Stimulated activated CD8-positive, alpha-beta memory T cell treated with anti-CD3 and anti-CD28 coated beads, Interleukin-4, amount 100 ng/mL, for 48 hours (primary cell): ENCODE measurements around the gene CPSF3.
"Not testable (repeated sequence)": the region's sequence is repeated elsewhere in the genome, so short reads cannot be mapped to it uniquely, and the experiment has no call there.

ENCODE experiments used
- DNase-seq: peaks from one replicate; pipeline ENCODE4 v3.0.0-alpha.2; 2020

The CPSF3 gene

DNA sequence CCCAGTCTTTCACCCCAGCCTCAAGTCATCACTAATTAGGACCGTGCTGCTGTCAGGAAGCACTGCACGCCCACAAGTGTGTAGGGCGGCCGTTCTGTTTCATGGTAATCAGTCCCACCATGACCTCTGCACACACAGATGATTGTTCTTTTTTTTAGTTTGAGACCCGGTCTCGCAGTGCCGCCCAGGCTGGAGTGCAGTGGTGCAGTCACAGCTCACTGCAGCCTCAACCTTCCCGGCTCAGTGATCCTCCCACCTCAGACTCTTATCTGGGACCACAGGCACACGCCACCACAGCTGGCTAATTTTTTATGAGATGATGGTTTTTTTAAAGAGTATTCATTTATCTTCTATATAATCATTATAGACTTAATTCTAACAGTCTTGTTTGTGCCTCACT lies 49.1 kb downstream of the CPSF3 start:
- no peak for DNase-seq

DNA sequence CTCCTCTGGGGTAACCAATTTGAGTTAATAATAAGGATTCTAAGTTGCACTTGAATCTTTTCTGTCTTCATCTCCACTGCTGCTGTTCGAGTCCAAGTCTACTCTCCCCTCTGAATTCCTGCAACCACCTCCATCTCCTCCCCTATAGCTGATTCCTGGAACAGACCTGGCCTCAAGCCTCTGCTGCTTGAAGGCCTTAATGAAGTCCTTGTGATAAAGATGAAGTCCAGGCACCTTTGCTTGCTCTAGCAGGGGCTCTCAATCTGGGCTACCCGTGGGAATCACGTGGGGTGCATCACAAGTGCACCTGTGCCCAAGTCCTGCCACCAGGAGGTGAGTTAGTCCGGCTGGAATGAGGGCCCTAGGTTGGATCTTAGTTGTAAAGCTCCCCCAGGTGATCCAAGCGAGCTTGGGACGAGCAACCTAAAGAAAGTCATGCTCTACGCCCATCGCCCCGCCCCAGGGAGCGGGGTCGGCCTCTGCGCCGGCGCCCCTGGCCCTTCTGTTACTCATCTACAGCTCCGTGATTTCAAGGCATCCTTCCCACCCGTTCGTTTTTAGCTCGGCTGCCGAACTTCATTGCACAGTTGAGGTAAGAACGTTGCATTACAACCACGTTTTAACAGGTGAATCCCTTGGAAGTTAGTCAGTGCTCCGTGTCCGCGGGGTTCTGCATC lies 50.0 kb downstream of the CPSF3 start:
- no peak for DNase-seq

DNA sequence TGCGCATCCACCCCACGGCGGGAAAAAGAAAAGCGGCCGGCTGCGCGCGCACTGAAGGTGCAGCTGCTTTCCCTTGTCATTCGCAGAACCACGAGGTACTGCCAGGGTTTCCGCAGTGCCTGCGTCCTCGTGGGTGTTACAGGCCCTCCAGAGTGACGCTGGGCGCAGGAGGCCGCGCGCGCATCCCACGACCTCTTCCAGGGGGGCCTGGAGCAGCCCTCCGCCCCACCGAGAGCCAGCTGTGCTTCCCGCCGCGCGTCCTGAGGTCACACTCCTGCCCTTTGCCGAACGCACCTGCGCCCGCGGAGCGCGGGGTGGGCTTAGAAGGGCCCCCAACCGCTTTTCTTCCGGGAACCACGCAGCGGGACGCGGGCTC lies 50.5 kb downstream of the CPSF3 start:
- peak; percentile 77 for DNase-seq

DNA sequence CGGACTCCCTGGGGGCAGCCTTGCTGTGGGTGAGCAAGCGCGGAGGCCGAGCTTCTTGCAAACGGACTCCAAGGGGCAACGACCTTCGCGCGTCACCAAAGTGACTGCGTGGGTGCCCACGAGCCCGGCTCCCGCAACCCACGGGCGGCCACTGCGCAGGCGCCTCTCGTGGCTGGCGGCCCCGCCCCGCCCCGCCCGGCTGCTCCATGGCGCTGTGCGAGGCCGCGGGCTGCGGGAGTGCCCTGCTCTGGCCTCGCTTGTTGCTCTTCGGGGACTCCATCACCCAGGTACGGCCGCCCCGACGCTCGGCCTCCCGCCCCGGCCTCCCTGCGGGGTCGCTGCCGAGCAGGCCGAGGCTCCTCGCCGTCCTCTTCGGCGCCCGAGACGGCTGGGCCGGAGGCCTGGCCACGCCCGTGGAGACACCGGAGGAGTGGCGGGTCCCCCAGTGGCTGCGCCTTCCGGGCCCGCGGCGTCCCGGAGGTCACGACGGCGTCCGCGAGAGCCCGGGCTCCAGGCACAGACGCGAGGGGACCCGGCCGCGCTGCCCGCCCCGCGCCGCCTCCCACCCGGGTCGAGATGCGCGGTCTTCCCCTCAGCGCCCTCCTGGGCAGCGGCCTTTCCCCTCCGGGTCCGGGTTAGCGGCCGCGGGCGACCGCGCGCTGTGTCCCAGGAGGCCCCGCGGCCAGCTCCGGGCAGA lies 51.1 kb downstream of the CPSF3 start, which contains the start of gene IAH1:
Gene IAH1 (plus strand): TSS at position 191 of the 697 bp plus-strand sequence. CDS start 16 bp downstream, at position 207.
- DNase-seq, result peak; percentile 78

DNA sequence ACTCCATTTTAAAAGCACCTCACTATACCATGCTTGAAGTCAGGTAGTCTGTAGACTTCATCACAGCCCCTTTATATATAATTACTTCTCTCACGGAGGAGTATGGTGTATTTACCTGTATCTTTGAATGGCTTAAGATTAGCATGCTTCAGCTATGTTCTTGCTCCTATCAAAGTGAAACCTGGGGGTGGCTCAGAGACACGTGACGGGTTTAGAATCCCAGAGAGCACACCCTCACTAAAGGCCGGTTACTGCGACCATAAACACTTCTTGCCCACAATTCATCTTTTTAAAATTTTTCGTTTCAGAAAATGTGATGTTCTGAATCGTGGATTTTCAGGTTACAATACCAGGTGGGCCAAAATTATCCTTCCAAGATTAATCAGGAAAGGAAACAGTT lies 54.5 kb downstream of the CPSF3 start:
- no peak for DNase-seq

- no peak for DNase-seq
These were observed 55.1 kb downstream of the CPSF3 start for GRCh38 chr2:9478526-9478925.

- peak; percentile 10 for DNase-seq
These were observed 56.7 kb downstream of the CPSF3 start for GRCh38 chr2:9480157-9480556.

DNA sequence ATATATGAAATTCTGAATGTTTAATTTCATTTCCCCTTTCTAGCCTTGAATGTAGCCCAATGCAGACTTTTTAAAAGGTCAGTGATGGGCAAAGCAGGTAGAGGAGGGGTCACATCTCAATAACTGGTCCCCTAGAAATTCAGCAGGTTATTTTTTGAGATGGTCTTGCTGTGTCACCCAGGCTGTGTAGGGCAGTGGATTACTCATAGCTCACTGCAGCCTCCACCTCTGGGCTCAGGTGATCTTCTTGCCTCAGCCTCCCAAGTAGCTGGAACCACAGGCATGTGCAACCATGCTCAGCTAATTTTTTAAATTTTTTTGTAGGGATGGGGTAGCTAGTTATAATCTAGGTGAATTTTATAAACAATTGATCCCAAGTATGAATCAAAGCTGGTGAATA lies 59.7 kb downstream of the CPSF3 start:
- peak; percentile 3 for DNase-seq

GRCh38 chr2:9484533-9484932 lies 61.1 kb downstream of the CPSF3 start:
- DNase-seq, result no peak

DNA sequence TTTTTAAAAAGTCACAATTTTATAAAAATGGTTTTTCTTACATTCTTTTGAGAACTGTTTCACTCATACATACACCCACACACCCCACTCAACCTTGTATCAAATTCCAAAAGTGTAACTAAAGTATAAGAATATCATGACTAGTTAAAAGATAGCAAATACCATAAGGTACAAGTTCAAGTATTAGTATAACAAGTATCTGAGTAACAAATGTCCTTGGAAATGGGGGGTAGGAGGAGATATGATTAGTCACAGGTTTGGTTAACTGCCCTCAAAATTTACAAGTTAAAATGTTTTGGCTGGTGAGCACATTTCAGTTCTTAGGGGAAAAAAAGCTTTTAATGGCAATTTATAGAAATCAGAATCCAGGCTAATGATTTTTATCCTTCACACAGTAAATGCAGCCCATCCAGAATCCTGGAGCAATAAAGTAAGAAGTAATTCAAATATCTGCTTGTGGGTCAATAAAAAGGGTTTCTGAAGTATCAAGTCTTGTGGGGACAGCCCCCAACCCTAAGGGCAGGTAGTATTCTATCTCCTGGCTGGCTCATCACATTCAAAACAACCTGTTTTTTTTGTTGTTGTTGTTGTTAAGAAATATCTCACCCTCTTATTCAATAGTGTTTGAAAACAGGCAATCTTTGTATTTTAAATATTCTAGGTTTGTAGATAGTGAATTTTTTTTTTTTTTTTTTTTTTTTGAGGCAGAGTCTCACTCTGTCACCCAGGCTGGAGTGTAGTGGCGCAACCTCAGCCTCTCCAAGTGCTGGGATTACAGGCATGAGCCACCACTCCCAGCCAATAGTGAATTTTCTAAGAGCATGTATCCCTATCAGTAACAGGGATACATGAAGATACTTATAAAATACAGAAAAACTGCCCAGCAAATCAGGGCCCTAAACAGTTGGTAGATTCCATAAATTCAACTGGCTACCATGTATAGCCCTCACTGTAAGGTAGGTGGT lies 65.4 kb downstream of the CPSF3 start:
- DNase-seq, result peak; percentile 11

DNA sequence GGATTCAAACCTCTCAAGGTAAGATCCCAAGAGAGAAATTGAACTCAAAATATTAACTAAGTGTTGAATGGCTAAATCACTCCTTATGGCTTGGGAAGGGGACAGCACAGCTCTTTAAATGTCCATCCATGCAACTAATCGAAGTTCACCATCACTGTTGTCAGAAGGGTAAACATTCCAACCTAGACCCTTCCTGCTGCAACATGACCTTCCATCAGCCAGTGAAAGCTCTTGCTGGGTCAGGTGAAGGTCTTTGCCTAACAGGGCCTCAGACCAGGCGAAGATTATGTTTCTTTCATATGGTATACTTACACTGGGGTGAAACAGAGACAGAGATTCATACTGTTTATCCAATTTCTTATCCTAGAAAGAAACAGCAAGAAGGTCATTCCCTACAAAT lies 67.3 kb downstream of the CPSF3 start:
- peak; percentile 11 for DNase-seq

DNA sequence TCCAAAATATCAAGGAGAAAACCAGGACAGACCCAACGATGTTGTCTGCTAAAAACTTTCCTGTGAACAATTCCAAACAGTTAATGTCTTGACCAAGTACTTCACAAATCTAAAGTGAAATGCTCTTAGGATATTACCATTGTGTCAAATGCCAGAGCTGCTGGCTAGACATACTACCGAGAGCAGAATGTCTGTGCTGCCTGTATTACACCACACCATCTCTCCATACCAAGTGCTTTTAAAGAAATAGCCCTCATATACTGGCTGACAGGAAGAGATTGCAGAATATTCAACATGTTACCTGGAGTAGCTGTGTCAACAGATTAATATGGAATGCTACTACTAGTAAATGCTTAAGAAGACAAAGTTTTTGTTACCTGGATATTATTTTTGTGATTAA lies 69.5 kb downstream of the CPSF3 start:
- DNase-seq, result no peak

- no peak for DNase-seq
These were observed 70.0 kb downstream of the CPSF3 start for GRCh38 chr2:9493478-9493877.

GRCh38 chr2:9494081-9494480 lies 70.6 kb downstream of the CPSF3 start:
- no peak for DNase-seq

- peak; percentile 23 for DNase-seq
These were observed 73.6 kb downstream of the CPSF3 start for GRCh38 chr2:9497017-9497416.

DNA sequence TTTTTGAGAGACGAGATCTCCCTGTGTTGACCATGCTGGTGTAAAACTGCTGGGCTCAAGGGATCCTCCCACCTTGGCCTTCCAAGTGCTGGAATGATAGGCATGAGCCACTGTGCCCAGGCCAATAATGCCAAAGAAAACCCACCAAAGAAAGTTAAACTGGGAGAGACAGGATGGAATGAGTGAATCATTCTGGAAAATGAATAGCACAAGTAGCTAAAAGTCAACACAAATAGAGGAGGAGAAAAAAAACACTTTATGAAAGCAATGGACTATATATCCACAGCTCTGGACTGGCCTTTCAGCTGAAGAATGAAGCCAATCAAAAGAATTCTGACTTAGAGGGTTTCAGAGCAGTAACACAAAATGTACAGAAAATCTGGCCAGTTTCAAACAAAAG lies 74.8 kb downstream of the CPSF3 start:
- DNase-seq, result no peak

GRCh38 chr2:9508931-9509330 lies 85.5 kb downstream of the CPSF3 start:
- DNase-seq, result no peak

DNA sequence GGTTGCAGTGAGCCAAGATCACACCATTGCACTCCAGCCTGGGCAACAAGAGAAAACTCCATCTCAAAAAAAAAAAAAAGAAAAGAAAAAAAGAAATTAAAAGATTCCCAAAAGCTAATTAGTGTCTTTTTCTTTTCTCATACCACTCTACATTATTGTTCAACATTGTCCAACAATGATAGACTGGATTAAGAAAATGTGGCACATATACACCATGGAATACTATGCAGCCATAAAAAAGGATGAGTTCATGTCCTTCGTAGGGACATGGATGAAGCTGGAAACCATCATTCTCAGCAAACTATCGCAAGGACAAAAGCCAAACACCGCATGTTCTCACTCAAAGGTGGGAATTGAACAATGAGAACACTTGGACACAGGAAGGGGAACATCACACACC lies 90.5 kb downstream of the CPSF3 start:
- DNase-seq, result not testable (repeated sequence)

DNA sequence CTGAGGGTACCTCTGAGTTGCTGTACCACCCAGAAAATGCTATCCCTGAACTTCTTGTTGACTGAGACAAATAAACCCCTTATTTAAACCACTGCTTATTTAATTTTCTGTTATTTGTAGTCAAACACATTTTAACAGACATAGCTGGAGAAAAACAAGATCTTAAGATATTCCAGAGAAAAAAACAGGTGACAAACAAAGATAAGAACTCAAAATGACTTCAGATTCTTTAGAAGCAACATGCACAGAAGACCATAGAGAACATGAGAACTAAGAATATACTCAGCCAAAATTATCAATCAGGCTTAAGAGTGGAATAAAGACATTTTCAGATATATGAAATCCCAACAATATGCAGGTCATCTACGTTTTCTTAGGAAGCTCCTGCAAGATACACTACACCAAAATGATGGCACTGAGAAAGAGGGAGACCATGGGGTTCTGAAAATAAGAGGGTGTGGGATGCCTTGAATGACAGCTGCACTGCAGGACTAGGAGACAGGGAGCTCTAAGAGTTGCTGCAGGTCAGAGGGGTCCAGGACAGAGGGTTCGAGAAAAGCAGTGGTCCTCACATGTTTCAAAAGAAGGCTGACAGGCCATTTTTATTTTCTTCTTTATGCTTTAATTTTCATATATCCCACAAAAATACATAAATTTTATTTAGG lies 93.8 kb downstream of the CPSF3 start:
- no peak for DNase-seq

DNA sequence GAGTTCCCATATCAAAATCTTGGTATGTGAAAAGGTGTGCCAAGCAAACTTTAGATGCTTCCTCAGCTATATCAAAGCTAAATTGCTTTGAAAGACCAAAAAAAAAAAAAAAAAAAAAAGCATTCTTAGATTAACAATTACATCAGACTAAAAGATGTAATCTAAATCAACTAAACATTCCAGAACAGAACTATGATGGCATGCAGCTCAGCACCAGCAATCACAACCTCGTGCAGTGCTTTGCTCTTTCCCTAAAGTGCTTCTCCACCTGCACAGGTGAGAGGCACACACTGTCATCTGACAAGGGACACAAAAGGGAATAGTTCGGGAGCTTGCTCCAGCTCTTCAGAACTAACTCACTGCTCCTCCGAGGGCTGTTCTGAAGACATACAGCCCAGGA lies 94.7 kb downstream of the CPSF3 start:
- DNase-seq, result no peak

GRCh38 chr2:9518780-9519179 lies 95.3 kb downstream of the CPSF3 start:
- no peak for DNase-seq

DNA sequence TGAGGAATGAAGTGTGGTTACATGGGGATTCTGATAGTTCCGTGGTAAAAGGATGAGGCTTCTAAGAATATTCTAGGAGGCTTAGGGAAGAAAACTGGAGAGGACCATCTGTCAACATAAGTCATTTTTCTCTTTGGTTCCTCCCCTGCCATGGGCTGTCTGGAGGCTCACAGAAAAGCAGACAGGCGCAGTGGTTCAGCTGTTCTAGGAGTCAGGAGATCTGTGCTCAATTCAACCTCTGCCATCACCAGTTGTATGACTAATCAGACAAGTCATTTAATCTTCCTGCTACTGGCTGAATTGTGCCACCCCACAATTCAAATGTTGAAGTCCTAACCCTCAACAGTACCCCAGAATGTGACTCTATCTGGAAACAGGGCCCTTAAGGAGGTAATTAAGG lies 95.8 kb downstream of the CPSF3 start:
- DNase-seq, result no peak
